ENCODE data around the gene GABARAPL1.

The GABARAPL1 gene

DNA sequence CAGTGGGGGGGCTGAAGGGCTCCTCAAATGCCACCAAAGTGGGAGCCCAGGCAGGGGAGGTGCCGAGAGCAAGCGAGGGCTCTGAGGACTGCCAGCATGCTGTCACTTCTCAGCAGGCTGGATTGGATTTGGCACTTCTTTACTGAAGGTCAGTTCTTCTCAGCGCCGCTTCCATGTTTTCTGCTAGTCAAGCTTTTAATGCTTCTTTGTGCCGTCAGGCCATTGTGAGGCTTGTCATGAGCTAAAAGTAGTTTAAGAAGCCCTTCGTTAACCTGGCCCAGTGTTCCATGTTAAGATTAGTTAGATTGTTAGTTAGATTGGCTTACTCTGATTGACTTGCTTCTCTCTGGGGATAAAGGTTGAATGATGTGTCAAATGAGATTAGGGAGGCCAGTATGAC lies 13.4 kb downstream of the GABARAPL1 start:
- no peak for DNase-seq (ENCODE audit: low read depth in 1 of 2, low spot score in 1 of 2)
- in situ Hi-C loops (cut with HindIII; ENCODE audit: low pct_unique_long_range_greater_than_20kb, low sequenced_read_pairs): no loop called here
- no peak for TF ChIP-seq JUND (IDR thresholded peaks at IDR 0.05; ENCODE audit: low read depth)

DNA sequence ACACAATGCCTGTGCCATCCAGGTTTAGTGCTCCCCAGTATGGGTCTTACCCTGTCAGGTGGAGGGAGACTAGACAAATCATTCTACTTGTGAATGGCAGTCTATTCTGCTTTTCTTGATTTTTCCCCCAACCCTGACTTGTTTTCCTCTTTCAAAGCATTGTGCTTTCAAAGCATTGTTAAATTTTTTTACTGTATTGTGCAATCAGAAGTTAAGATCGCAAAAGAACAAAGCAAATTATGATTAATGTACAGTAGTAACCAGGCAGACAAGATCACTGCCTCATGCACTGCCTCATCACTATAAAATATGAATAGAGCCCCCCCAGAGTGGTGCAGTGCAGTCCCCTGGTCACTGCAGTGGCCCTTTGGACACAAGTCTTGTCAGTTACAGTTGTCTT lies 14.1 kb downstream of the GABARAPL1 start:
- TF ChIP-seq JUND (IDR thresholded peaks at IDR 0.05; ENCODE audit: low read depth): no peak
- in situ Hi-C loops (cut with HindIII; ENCODE audit: low pct_unique_long_range_greater_than_20kb, low sequenced_read_pairs): no loop called here
- DNase-seq (ENCODE audit: low read depth in 1 of 2, low spot score in 1 of 2): no peak

DNA sequence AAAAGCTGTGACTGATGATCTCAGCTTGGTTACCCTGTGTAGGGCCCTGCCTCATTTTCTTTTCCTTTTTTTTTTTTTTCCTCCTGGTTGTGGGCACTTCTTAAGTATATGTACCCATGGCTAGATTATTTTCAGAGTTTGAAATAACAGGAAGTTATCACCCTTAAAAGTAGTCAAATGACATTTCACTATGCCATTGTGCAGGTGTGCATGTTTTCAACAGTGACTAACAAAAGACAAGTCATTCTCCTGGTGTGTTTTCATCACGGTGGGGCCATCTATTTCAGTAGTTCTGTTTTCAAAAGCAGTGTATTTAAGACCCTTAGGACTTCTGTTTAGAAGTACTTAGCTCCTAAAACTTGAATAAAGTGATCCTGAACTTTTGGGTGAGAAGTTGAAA lies 15.0 kb downstream of the GABARAPL1 start:
- no peak for DNase-seq (ENCODE audit: low read depth in 1 of 2, low spot score in 1 of 2)
- no peak for TF ChIP-seq JUND (IDR thresholded peaks at IDR 0.05; ENCODE audit: low read depth)
- in situ Hi-C loops (cut with HindIII; ENCODE audit: low pct_unique_long_range_greater_than_20kb, low sequenced_read_pairs): no loop called here

- DNase-seq (ENCODE audit: low read depth in 1 of 2, low spot score in 1 of 2): no peak
- in situ Hi-C loops (cut with HindIII; ENCODE audit: low pct_unique_long_range_greater_than_20kb, low sequenced_read_pairs): no loop called here
- no peak for TF ChIP-seq JUND (IDR thresholded peaks at IDR 0.05; ENCODE audit: low read depth)
These were observed 21.9 kb downstream of the GABARAPL1 start for GRCh38 chr12:10234562-10234961.

DNA sequence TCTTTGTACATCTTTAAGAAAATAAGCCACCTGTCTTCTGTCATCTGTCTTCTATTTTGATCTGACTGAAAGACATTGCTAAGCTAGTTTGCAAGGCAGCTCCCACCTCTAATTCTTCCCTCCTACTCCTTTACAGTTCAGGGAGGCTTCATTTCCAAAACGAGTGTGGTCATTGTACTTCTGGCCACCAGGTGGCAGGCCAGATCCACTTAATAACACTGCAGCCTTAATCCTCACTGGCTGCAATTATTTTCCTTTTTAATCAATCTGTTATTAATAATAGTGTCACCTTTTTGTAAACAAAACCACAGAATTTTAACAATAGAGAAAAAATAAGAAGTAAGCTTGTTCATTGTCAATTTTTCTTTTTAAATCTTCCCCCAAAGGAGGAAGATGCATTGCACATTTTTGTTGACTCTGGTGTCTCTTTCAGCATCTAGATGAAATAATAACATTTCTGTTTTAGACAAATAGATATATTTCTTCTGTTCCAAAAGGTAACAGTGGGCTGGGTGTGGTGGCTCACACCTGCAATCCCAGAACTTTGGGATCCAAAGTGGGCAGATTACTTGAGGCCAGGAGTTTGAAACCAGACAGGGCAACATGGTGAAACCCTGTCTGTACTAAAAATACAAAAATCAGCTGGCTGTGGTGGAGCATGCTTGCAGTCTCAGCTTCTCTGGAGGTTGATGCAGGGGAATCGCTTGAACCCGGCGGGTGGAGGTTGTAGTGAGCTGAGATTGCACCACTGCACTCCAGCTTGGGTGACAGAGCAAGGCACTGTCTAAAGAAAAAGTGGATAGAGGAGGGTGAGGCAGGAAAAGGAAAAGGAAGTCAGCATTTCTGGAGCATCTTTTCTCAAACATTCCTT lies 23.3 kb downstream of the GABARAPL1 start:
- in situ Hi-C loops (cut with HindIII; ENCODE audit: low pct_unique_long_range_greater_than_20kb, low sequenced_read_pairs): no loop called here
- DNase-seq (ENCODE audit: low read depth in 1 of 2, low spot score in 1 of 2): peak in 1 of 2 experiments; percentile 23

GRCh38 chr12:10236720-10237119 lies 24.0 kb downstream of the GABARAPL1 start:
- DNase-seq (ENCODE audit: low read depth in 1 of 2, low spot score in 1 of 2): no peak
- in situ Hi-C loops (cut with HindIII; ENCODE audit: low pct_unique_long_range_greater_than_20kb, low sequenced_read_pairs): no loop called here
- no peak for TF ChIP-seq JUND (IDR thresholded peaks at IDR 0.05; ENCODE audit: low read depth)

More for the DNA sequence above, 23.3 kb downstream of the GABARAPL1 start:
- no peak for TF ChIP-seq JUND (IDR thresholded peaks at IDR 0.05; ENCODE audit: low read depth)

GRCh38 chr12:10238526-10238925 lies 25.8 kb downstream of the GABARAPL1 start:
- TF ChIP-seq JUND (IDR thresholded peaks at IDR 0.05; ENCODE audit: low read depth): no peak
- DNase-seq (ENCODE audit: low read depth in 1 of 2, low spot score in 1 of 2): no peak
- in situ Hi-C loops (cut with HindIII; ENCODE audit: low pct_unique_long_range_greater_than_20kb, low sequenced_read_pairs): no loop called here

DNA sequence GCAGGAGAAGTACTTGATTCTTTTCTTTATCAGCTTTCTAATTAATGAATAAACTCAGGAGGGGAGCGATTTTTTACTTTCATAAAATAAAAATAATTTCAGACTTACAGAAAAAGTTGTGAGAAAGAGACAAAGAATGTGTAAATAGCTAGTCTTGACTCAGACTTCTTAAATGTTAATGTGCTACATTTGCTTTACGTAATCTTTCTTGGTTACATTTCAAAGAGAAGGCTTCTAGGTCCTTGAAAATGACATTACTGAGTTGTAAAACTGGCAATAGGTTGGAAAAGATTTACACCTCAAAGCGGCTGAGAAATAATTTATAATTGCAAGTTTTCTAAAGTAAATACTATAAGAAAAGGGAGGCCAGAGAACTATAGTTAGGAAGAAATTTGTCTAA lies 28.6 kb downstream of the GABARAPL1 start:
- DNase-seq (ENCODE audit: low read depth in 1 of 2, low spot score in 1 of 2): no peak
- in situ Hi-C loops (cut with HindIII; ENCODE audit: low pct_unique_long_range_greater_than_20kb, low sequenced_read_pairs): no loop called here
- TF ChIP-seq JUND (IDR thresholded peaks at IDR 0.05; ENCODE audit: low read depth): no peak

- in situ Hi-C loops (cut with HindIII; ENCODE audit: low pct_unique_long_range_greater_than_20kb, low sequenced_read_pairs): no loop called here
- DNase-seq (ENCODE audit: low read depth in 1 of 2, low spot score in 1 of 2): no peak
- TF ChIP-seq JUND (IDR thresholded peaks at IDR 0.05; ENCODE audit: low read depth): no peak
These were observed 29.1 kb downstream of the GABARAPL1 start for GRCh38 chr12:10241727-10242126.

DNA sequence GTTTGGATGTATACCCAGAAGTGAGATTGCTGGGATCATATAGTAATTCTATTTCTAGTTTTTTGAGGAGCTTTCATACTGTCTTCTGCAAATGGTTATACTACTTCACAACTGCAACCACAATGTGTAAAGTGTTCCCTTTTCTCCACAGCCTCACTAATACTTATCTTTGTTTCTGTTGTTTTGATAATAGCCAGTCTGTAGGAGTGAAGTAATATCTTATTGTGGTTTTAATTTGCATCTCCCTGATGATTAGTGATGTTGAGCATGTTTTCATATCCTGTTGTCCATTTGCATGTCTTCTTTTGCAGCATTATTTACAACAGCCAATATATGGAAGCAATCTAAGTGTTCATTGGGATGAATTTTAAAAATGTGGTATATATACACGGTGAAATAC lies 29.9 kb downstream of the GABARAPL1 start:
- in situ Hi-C loops (cut with HindIII; ENCODE audit: low pct_unique_long_range_greater_than_20kb, low sequenced_read_pairs): no loop called here
- no peak for DNase-seq (ENCODE audit: low read depth in 1 of 2, low spot score in 1 of 2)
- TF ChIP-seq JUND (IDR thresholded peaks at IDR 0.05; ENCODE audit: low read depth): no peak

- in situ Hi-C loops (cut with HindIII; ENCODE audit: low pct_unique_long_range_greater_than_20kb, low sequenced_read_pairs): no loop called here
- TF ChIP-seq JUND (IDR thresholded peaks at IDR 0.05; ENCODE audit: low read depth): no peak
- DNase-seq (ENCODE audit: low read depth in 1 of 2, low spot score in 1 of 2): no peak
These were observed 31.3 kb downstream of the GABARAPL1 start for GRCh38 chr12:10243818-10244520.

DNA sequence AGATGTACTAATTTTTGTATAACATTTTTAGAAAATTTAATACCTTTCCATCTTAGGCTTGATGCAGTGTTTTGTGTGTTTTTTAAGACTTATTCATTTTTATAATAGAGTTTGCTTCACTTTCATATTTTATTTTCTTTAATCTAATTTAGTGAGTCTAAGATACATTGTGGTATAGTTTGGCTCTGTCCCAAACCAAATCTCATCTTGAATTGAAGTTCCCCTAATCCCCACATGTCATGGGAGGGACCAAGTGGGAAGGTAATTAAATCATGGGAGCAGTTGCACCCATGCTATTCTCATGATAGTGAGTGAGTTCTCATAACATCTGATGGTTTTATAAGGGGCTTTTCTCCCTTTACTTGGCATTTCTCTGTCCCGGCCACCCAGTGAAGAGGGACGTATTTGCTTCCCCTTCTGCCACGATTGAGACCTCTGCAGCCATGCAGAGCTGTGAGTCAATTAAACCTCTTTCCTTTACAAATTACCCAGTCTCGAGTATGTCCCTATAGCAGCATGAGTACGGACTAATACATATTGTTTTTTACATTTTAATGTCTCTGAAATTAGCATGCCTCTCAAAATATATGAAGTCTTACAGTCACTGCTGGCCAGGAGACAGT lies 34.9 kb downstream of the GABARAPL1 start:
- no peak for DNase-seq (ENCODE audit: low read depth in 1 of 2, low spot score in 1 of 2)
- in situ Hi-C loops (cut with HindIII; ENCODE audit: low pct_unique_long_range_greater_than_20kb, low sequenced_read_pairs): no loop called here
- no peak for TF ChIP-seq JUND (IDR thresholded peaks at IDR 0.05; ENCODE audit: low read depth)
